Gastrocnemius medialis (tissue), 4 donors: ENCODE measurements around the gene DENND1A.

Experiments
- POLR2A ChIP-seq, 2 donors: fragments of 450-650 bp; IDR thresholded peaks; one replicate each; pipeline ENCODE4 v1.6.1; 2017; ENCODE audit warnings: antibody characterized with exemption in 2 of 2, mild to moderate bottlenecking in 2 of 2, moderate library complexity in 2 of 2
- TF ChIP-seq, protein P1 (sequence below), 5 experiments: fragments of 450-650 bp in 3 of 5; fragments of 200-600 bp in 2 of 5; sonication (generic) in 2 of 5; IDR thresholded peaks in 4 of 5; conservative IDR thresholded peaks in 1 of 5; 1 replicate in 4 of 5; 2 replicates in 1 of 5; pipeline ENCODE4 v1.5.1; 2016 to 2019; ENCODE audit warnings: antibody characterized with exemption in 5 of 5, mild to moderate bottlenecking in 3 of 5, moderate library complexity in 3 of 5

DNA sequence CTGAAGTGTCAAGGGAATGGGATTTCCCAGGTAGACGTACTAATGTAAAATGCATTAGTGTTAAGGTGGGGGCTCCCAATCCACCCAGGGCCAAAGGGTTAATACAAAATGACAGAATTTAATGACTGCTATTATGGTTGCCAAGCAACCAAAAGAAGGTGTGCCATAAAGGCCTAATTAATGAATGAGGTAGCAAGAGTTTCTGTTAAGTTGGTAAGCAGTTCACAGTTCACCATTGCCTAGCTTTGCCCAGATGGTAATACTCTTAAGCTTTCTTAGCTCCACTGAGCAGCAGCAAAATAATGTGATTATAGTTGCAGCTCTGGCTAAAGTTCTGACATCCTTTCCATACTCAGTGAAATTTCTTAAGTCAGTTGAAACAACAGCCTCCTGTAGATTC, 211.7 kb downstream of the DENND1A start:
- TF ChIP-seq, protein P1, sequence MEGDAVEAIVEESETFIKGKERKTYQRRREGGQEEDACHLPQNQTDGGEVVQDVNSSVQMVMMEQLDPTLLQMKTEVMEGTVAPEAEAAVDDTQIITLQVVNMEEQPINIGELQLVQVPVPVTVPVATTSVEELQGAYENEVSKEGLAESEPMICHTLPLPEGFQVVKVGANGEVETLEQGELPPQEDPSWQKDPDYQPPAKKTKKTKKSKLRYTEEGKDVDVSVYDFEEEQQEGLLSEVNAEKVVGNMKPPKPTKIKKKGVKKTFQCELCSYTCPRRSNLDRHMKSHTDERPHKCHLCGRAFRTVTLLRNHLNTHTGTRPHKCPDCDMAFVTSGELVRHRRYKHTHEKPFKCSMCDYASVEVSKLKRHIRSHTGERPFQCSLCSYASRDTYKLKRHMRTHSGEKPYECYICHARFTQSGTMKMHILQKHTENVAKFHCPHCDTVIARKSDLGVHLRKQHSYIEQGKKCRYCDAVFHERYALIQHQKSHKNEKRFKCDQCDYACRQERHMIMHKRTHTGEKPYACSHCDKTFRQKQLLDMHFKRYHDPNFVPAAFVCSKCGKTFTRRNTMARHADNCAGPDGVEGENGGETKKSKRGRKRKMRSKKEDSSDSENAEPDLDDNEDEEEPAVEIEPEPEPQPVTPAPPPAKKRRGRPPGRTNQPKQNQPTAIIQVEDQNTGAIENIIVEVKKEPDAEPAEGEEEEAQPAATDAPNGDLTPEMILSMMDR (IDR thresholded peaks at IDR 0.05 in 4 of 5, conservative IDR thresholded peaks at IDR 0.05 in 1 of 5), result no peak
- no peak for TF ChIP-seq POLR2A (IDR thresholded peaks at IDR 0.05)
